Stimulated activated CD8-positive, alpha-beta memory T cell treated with anti-CD3 and anti-CD28 coated beads, Interleukin-15, amount 100 ng/mL, for 4 hours (primary cell): ENCODE data around the gene TCOF1.
"Not testable (repeated sequence)": the region's sequence is repeated elsewhere in the genome, so short reads cannot be mapped to it uniquely, and the experiment has no call there.

Source experiments
- DNase-seq, 2 donors: peaks; one replicate each; pipeline ENCODE4 v3.0.0-alpha.2; 2020; ENCODE audit warnings: low read depth in 2 of 2

Gene TCOF1

DNA sequence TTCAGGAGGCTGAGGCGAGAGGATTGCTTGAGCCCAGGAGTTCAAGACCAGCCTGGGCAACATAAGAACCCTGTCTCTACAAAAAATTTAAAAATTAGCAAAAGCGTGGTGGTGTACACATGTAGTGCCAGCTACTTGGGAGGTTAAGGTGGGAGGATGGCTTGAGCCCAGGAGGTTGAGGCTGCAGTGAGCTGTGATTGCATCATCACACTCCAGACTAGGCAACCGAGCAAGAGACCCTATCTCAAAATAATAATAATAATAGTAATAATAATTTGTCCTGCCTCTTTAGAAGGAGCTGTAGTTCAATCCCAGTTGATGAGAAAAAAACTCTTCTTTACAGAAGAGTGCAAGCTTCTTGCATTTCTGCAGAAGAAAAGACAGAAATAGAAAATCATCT, 65.3 kb downstream of the TCOF1 start:
- DNase-seq: no peak

DNA sequence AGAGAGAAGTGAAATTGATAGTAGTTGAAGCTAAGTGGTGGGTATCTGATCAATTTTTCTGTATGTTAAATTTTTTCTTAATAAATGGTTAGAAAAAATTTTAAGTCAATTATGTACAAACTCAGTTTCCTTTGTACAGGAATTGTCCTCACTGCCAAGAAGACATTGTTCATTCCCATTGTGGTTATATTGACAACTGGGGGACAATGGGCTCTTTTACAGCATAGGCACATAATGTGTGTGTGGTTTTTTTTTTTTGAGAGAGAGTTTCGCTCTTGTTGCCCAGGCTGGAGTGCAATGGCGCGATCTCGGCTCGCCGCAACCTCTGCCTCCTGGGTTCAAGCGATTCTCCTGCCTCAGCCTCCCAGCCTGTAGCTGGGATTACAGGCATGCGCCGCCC, 68.7 kb downstream of the TCOF1 start:
- not testable (repeated sequence) for DNase-seq

- DNase-seq: no peak
Observed at GRCh38 chr5:150428106-150428876, 70.8 kb downstream of the TCOF1 start.

DNA sequence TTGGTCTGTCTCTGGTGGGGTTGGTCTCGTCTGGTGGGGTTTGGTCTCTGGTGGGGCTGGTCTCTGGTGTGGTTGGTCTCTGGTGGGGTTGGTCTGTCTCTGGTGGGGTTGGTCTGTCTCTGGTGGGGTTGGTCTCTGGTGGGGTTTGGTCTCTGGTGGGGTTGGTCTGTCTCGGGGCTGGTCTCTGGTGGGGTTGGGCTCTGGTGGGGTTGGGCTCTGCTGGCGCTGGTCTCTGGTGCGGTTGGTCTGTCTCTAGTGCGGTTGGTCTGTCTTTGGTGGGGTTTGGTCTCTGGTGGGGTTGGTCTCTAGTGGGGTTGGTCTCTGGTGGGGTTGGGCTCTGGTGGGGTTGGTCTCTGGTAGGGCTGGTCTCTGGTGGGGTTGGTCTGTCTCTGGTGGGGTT, 71.5 kb downstream of the TCOF1 start:
- no peak for DNase-seq

- DNase-seq: no peak
Observed at GRCh38 chr5:150429410-150429873, 71.9 kb downstream of the TCOF1 start.

GRCh38 chr5:150431048-150431447, 73.6 kb downstream of the TCOF1 start:
- no peak for DNase-seq

DNA sequence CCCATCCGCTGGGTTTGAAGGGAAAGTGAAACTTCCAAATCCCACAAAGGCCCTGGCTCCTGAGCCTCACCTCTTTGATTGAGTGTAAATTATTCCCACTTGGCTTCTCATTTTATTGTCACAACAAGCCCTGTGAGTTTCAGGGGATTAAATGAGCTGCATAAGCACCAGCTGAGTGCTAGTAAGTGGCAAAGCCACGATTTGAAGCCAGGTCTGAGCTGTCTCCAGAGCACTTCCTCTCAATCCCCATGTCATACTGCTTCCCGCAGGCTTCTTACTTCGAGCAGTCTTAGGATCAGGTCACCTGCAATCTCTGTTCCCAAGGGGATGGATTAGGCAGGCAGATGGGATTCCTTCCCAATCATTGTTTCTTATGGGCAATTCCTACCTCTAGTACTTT, 74.1 kb downstream of the TCOF1 start:
- no peak for DNase-seq

DNA sequence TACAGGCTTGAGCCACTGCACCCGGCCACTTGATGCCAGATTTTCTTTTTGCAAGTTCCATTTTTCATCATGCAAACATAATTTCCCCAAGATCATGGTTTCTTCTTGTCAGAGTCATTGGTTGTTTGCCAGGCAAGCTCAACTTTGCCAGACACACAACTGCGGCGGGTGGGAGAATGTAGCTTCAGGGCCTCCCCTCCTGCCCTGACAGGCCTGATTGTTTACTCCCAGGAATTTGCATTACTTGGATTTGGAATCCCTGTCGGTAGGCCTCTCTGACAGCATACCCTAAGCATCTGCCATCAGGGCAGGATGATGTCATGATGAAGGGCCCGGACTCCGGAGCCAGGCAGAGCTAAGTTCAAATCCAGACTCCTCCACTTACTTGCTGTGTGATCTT, 77.0 kb downstream of the TCOF1 start:
- DNase-seq: no peak

DNA sequence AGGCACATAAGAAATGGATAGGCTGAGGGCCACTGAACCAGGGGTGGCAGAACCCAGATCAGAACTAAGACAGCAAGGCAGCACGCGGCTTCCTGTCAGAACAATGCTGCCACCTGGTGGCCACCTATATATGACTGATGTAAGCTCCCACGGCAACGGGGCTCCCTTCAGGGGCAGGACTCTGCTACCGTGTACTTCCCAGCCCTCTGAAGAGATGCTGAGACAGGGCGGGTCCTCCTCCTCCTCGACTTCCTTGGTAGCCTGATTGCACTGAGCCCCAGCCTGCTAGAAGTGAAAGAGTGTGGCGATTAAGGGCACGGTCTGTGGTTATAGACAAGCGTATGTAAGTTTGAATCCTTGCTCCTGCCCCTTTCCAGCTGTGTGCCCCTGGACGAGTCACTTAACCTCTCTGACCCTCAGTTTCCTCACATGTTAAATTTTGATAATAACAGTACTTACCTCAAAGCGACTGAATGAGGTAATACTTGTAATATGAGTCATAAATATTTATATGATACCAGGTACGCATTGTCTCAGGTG, 78.7 kb downstream of the TCOF1 start:
- peak; percentile 62 to 85 for DNase-seq

- no peak for DNase-seq
Observed at GRCh38 chr5:150438873-150439546, 81.5 kb downstream of the TCOF1 start.

GRCh38 chr5:150440948-150441812, 83.7 kb downstream of the TCOF1 start:
- DNase-seq: no peak

GRCh38 chr5:150441813-150442698, 84.6 kb downstream of the TCOF1 start:
- DNase-seq: no peak

- no peak for DNase-seq
Observed at GRCh38 chr5:150442699-150443080, 85.2 kb downstream of the TCOF1 start.

DNA sequence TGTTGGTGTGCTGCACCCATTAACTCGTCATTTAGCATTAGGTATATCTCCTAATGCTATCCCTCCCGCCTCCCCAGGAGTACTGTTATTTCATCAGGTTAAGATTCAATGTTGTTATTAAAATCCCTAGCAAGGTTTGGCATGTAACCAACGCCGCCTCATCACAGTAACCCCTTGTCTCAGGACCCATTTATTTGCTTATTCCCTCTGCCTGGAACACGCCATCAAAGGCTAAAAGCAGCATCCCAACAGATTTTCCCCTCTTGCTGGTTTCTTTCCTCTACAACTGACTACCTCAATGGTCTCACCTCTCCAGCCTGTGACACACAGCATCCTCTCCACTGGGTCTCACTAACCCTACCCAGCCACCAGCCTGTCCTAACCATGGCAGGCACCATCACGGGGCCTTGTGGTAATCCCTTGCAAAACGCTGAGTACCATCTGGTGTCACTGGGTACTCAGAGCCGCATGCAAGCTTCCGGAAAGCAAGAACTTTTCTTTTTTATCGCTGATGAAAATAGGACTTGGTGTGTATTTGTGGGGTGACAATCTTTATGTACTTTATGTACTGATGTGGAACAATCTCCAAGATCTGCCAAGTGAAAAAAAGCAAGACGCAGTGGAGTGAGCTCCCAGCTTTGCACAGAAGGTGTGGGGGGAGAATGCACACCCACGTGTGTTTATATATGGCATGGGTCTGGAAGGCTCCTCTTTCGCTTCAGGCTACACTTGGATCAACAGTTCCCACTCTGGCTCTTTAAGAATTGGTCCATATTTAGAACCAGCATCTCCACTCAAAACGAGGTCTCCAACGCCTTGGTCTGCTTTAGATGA, 86.0 kb downstream of the TCOF1 start:
- no peak for DNase-seq

- no peak for DNase-seq
Observed at GRCh38 chr5:150444770-150445169, 87.3 kb downstream of the TCOF1 start.

DNA sequence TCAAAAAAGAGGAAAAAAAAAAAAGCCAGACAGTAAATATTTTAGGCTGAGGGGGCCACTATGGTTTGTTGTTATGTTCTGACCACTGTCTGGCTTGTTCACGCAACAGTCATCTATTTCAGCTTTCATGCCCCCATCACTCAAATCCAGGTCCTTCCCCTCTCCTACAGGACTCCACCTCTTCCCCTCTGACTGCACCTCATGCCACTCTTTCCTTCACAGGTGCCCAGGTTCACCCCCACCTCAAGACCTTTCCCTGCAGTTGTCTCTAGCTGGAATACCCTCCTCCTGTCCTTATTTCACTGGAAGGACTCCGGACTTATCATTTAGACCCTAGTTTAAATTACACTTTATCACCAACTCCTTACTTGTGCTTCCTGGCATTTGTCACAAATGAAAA, 88.6 kb downstream of the TCOF1 start:
- no peak for DNase-seq

- DNase-seq: no peak
Observed at GRCh38 chr5:150446583-150446982, 89.1 kb downstream of the TCOF1 start.

- DNase-seq: no peak
Observed at GRCh38 chr5:150447188-150447587, 89.7 kb downstream of the TCOF1 start.

- no peak for DNase-seq
Observed at GRCh38 chr5:150448334-150448733, 90.8 kb downstream of the TCOF1 start.

DNA sequence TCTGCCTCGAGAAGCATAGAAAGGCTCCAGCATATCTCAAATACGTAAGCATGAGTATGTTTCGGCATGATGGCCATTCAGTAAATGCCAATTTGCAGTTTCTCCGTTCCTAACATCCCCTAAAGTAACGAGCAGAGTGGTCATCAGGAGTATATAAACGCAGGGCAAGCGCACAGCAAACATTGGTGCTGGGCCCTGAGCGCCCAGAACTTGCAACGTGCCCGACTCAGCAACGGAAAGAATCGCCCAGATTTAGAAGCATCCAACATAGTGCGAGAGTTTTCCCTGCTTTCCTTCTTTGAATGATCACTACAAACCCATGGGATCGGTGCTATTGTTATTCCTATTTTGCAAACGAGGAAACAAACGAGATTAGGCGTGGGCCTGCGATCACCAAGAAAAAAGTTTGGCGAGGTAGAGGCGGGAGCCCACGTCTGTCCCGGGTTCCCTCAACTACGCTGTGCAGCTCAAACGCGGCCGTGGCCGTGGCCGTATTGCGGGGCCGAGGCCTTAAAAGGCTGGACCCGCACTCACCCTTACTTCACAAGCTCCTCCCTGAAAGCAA, 91.5 kb downstream of the TCOF1 start:
- DNase-seq: no peak
